HPDE6-E6E7 (cell line): ENCODE results near the gene ARHGAP15.
"Not testable (repeated sequence)": the region's sequence is repeated elsewhere in the genome, so short reads cannot be mapped to it uniquely, and the experiment has no call there.

Source experiments
- DNase-seq: peaks from one replicate; pipeline ENCODE4 v3.0.0; 2011; ENCODE audit warnings: missing footprints; ENCODE audit errors: extremely low spot score

ARHGAP15 gene

GRCh38 chr2:143526498-143526897, 397.3 kb downstream of the ARHGAP15 start:
- no peak for DNase-seq

GRCh38 chr2:143528021-143528420, 398.8 kb downstream of the ARHGAP15 start:
- no peak for DNase-seq

- DNase-seq: no peak
Measured at GRCh38 chr2:143529118-143529720, 400.0 kb downstream of the ARHGAP15 start.

GRCh38 chr2:143530758-143531157, 401.5 kb downstream of the ARHGAP15 start:
- DNase-seq: no peak

GRCh38 chr2:143532061-143532460, 402.8 kb downstream of the ARHGAP15 start:
- DNase-seq: no peak

- DNase-seq: no peak
Measured at GRCh38 chr2:143533846-143534245, 404.6 kb downstream of the ARHGAP15 start.

GRCh38 chr2:143535802-143536201, 406.6 kb downstream of the ARHGAP15 start:
- no peak for DNase-seq

- not testable (repeated sequence) for DNase-seq
Measured at GRCh38 chr2:143541899-143542298, 412.7 kb downstream of the ARHGAP15 start.

GRCh38 chr2:143545059-143545948, 416.1 kb downstream of the ARHGAP15 start:
- DNase-seq: no peak

- DNase-seq: no peak
Measured at GRCh38 chr2:143545949-143546255, 416.7 kb downstream of the ARHGAP15 start.

GRCh38 chr2:143548032-143548431, 418.8 kb downstream of the ARHGAP15 start:
- DNase-seq: no peak

- no peak for DNase-seq
Measured at GRCh38 chr2:143550500-143550899, 421.3 kb downstream of the ARHGAP15 start.

- DNase-seq: no peak
Measured at GRCh38 chr2:143551971-143552650, 422.9 kb downstream of the ARHGAP15 start.

- no peak for DNase-seq
Measured at GRCh38 chr2:143553261-143553660, 424.0 kb downstream of the ARHGAP15 start.

GRCh38 chr2:143558665-143559064, 429.4 kb downstream of the ARHGAP15 start:
- no peak for DNase-seq

- DNase-seq: no peak
Measured at GRCh38 chr2:143559147-143559546, 429.9 kb downstream of the ARHGAP15 start.

- no peak for DNase-seq
Measured at GRCh38 chr2:143560724-143561123, 431.5 kb downstream of the ARHGAP15 start.

GRCh38 chr2:143564419-143564818, 435.2 kb downstream of the ARHGAP15 start:
- no peak for DNase-seq

- DNase-seq: no peak
Measured at GRCh38 chr2:143571747-143572146, 442.5 kb downstream of the ARHGAP15 start.

GRCh38 chr2:143572421-143572820, 443.2 kb downstream of the ARHGAP15 start:
- peak; percentile 19 for DNase-seq

GRCh38 chr2:143574069-143574468, 444.9 kb downstream of the ARHGAP15 start:
- DNase-seq: no peak

- DNase-seq: no peak
Measured at GRCh38 chr2:143575340-143575739, 446.1 kb downstream of the ARHGAP15 start.

GRCh38 chr2:143577489-143577888, 448.3 kb downstream of the ARHGAP15 start:
- DNase-seq: no peak
